IPS-18c (cell line): ENCODE measurements around the gene SART3.

ENCODE experiments used
- H3K4me3 ChIP-seq: 2 replicates; pipeline ENCODE4 v1.7.0; 2013; ENCODE audit warnings: low read depth, mild to moderate bottlenecking, low read length, moderate library complexity; ENCODE audit not compliant: insufficient read depth
- H3K9me3 ChIP-seq: one replicate; pipeline ENCODE4 v1.6.1; 2013; ENCODE audit warnings: mild to moderate bottlenecking, low read length, moderate library complexity; ENCODE audit not compliant: control insufficient read depth, insufficient read depth

SART3 gene

GRCh38 chr12:108571609-108572165 lies 10.7 kb upstream of the SART3 start:
- Histone ChIP-seq H3K4me3 (no peak overlapping the region), H3K9me3 (no peaks in the 10 kb centered on the region)

- Histone ChIP-seq H3K4me3 (no peak overlapping the region), H3K9me3 (no peaks in the 10 kb centered on the region)
These were observed 10.0 kb upstream of the SART3 start for GRCh38 chr12:108570743-108571608.

- Histone ChIP-seq H3K4me3 (no peak overlapping the region), H3K9me3 (no peaks in the 10 kb centered on the region)
These were observed 7.6 kb upstream of the SART3 start for GRCh38 chr12:108568338-108569154.

- Histone ChIP-seq H3K4me3 (no peak overlapping the region), H3K9me3 (no peaks in the 10 kb centered on the region)
These were observed 6.7 kb upstream of the SART3 start for GRCh38 chr12:108567406-108568337.

GRCh38 chr12:108566452-108566851 lies 5.5 kb upstream of the SART3 start:
- H3K4me3 ChIP-seq = no peak overlapping the region
- no peaks in the 10 kb centered on the region for H3K9me3 ChIP-seq

GRCh38 chr12:108565976-108566375 lies 5.0 kb upstream of the SART3 start:
- H3K4me3 ChIP-seq = no peak overlapping the region
- H3K9me3 ChIP-seq = no peaks in the 10 kb centered on the region

- H3K9me3 ChIP-seq = no peaks in the 10 kb centered on the region
- H3K4me3 ChIP-seq = no peak overlapping the region
These were observed 4.2 kb upstream of the SART3 start for GRCh38 chr12:108565146-108565545.

- Histone ChIP-seq H3K9me3 (no peaks in the 10 kb centered on the region), H3K4me3 (no peak overlapping the region)
These were observed 3.8 kb upstream of the SART3 start for GRCh38 chr12:108564724-108565123.

- H3K4me3 ChIP-seq = no peak overlapping the region
- no peaks in the 10 kb centered on the region for H3K9me3 ChIP-seq
These were observed 2.8 kb upstream of the SART3 start for GRCh38 chr12:108563804-108564151.

GRCh38 chr12:108563136-108563803 lies 2.3 kb upstream of the SART3 start:
- no peaks in the 10 kb centered on the region for H3K9me3 ChIP-seq
- peak overlapping the region; percentile 84 for H3K4me3 ChIP-seq

- Histone ChIP-seq H3K9me3 (no peaks in the 10 kb centered on the region), H3K4me3 (peak within 1 kb of the TSS; percentile 84)
These were observed 1.6 kb upstream of the SART3 start, which contains the start of gene ISCU for GRCh38 chr12:108562348-108563135. ISCU (plus strand) TSS chr12:108562596; CDS start chr12:108562623, 27 bp downstream.

- H3K9me3 ChIP-seq = no peaks in the 10 kb centered on the region
- peak overlapping the region; percentile 84 for H3K4me3 ChIP-seq
These were observed 927 bp upstream of the SART3 start for GRCh38 chr12:108561852-108562347.

- no peaks in the 10 kb centered on the region for H3K9me3 ChIP-seq
- H3K4me3 ChIP-seq = peak overlapping the region; percentile 84
These were observed 652 bp downstream of the SART3 start for GRCh38 chr12:108560321-108560721.

- H3K9me3 ChIP-seq = no peaks in the 10 kb centered on the region
- H3K4me3 ChIP-seq = peak overlapping the region; percentile 84
These were observed 1.2 kb downstream of the SART3 start for GRCh38 chr12:108559748-108560147.

- no peak overlapping the region; the same call in 1 of the 2 replicates for H3K4me3 ChIP-seq
- no peaks in the 10 kb centered on the region for H3K9me3 ChIP-seq
These were observed 1.8 kb downstream of the SART3 start for GRCh38 chr12:108559007-108559655.
